DMS114 treated with DMSO at 0.1 percent for 48 hours (cell line): ENCODE measurements around the gene STK11IP.

ENCODE experiments used
- DNase-seq: peaks from one replicate; lab custom pipeline; 2025; ENCODE audit not compliant: unreplicated experiment; lab: John Stamatoyannopoulos, UW

STK11IP gene

GRCh38 chr2:219562049-219563020, 35.3 kb upstream of the STK11IP start:
- no peak for DNase-seq

- DNase-seq: no peak
Measured at GRCh38 chr2:219563271-219563928, 34.3 kb upstream of the STK11IP start.

GRCh38 chr2:219565130-219566080, 32.3 kb upstream of the STK11IP start:
- DNase-seq: no peak

- no peak for DNase-seq
Measured at GRCh38 chr2:219566640-219567039, 31.0 kb upstream of the STK11IP start.

- DNase-seq: no peak
Measured at GRCh38 chr2:219567131-219567530, 30.5 kb upstream of the STK11IP start.

- DNase-seq: no peak
Measured at GRCh38 chr2:219567791-219568361, 29.8 kb upstream of the STK11IP start.

GRCh38 chr2:219569041-219569440, 28.6 kb upstream of the STK11IP start:
- DNase-seq: no peak

- no peak for DNase-seq
Measured at GRCh38 chr2:219569635-219570034, 28.0 kb upstream of the STK11IP start.

GRCh38 chr2:219570194-219570923, 27.3 kb upstream of the STK11IP start:
- no peak for DNase-seq

- no peak for DNase-seq
Measured at GRCh38 chr2:219570924-219571310, 26.7 kb upstream of the STK11IP start.

- peak; percentile 8 for DNase-seq
Measured at GRCh38 chr2:219571311-219572236, 26.1 kb upstream of the STK11IP start, which contains the start of gene OBSL1. OBSL1 (minus strand) TSS chr2:219571539; CDS start chr2:219571232, 307 bp downstream.

- no peak for DNase-seq
Measured at GRCh38 chr2:219572237-219573001, 25.2 kb upstream of the STK11IP start, which contains the start of gene INHA. INHA (plus strand) TSS chr2:219572310; CDS start chr2:219572375, 65 bp downstream.

- DNase-seq: peak; percentile 57
Measured at GRCh38 chr2:219573166-219573565, 24.5 kb upstream of the STK11IP start.

GRCh38 chr2:219574484-219575311, 23.0 kb upstream of the STK11IP start:
- no peak for DNase-seq

- no peak for DNase-seq
Measured at GRCh38 chr2:219575566-219576504, 21.8 kb upstream of the STK11IP start.
